Erythroblast (primary cell): ENCODE results near the gene LENG8.
A peak's percentile ranks its signal among the peaks of the same experiment; 100 is the strongest.

ENCODE experiments used
- DNase-seq, 2 experiments: peaks; one replicate each; lab custom pipeline; 2025; lab: John Stamatoyannopoulos, UW
- GATA1 ChIP-seq: IDR thresholded peaks from 2 replicates; pipeline ENCODE4 v1.6.1; 2011; ENCODE audit warnings: low read depth, mild to moderate bottlenecking, control low read depth, low read length, moderate library complexity
- POLR2A ChIP-seq: IDR thresholded peaks from 2 replicates; pipeline ENCODE4 v1.6.1; 2011; ENCODE audit warnings: mild to moderate bottlenecking, low read length

Gene LENG8

GRCh38 chr19:54428323-54429175, 20.4 kb upstream of the LENG8 start:
- TF ChIP-seq POLR2A, result no peak
- no peak for TF ChIP-seq GATA1
- no peak for DNase-seq

- DNase-seq, result no peak
- no peak for TF ChIP-seq GATA1
- TF ChIP-seq POLR2A, result no peak
Observed at GRCh38 chr19:54429176-54429495, 19.9 kb upstream of the LENG8 start.

- TF ChIP-seq POLR2A (no peak), GATA1 (no peak)
- DNase-seq, result no peak
Observed at GRCh38 chr19:54429545-54430227, 19.3 kb upstream of the LENG8 start.

- peak; percentile 23 to 52 for DNase-seq
- no peak for TF ChIP-seq GATA1
- no peak for TF ChIP-seq POLR2A
Observed at GRCh38 chr19:54430306-54431254, 18.4 kb upstream of the LENG8 start.

GRCh38 chr19:54431255-54431838, 17.7 kb upstream of the LENG8 start:
- TF ChIP-seq POLR2A (no peak), GATA1 (no peak)
- DNase-seq, result no peak

GRCh38 chr19:54432144-54432738, 16.8 kb upstream of the LENG8 start:
- no peak for DNase-seq
- no peak for TF ChIP-seq GATA1
- no peak for TF ChIP-seq POLR2A

GRCh38 chr19:54433697-54434096, 15.3 kb upstream of the LENG8 start:
- DNase-seq, result no peak

GRCh38 chr19:54434112-54434872, 14.7 kb upstream of the LENG8 start:
- TF ChIP-seq GATA1 (no peak), POLR2A (peak; percentile 34)
- DNase-seq, result no peak

More at GRCh38 chr19:54433697-54434096, 15.3 kb upstream of the LENG8 start:
- TF ChIP-seq GATA1 (no peak), POLR2A (no peak)

- no peak for DNase-seq
- TF ChIP-seq POLR2A (no peak), GATA1 (no peak)
Observed at GRCh38 chr19:54434873-54435214, 14.2 kb upstream of the LENG8 start.

GRCh38 chr19:54435551-54436016, 13.4 kb upstream of the LENG8 start:
- TF ChIP-seq GATA1 (no peak), POLR2A (no peak)
- no peak for DNase-seq

GRCh38 chr19:54436031-54436523, 12.9 kb upstream of the LENG8 start:
- no peak for DNase-seq
- no peak for TF ChIP-seq GATA1
- TF ChIP-seq POLR2A, result no peak
